AML-193 (cell line): Measurements from ENCODE around the gene CAMKK2.
A peak's percentile ranks its signal among the peaks of the same experiment; 100 is the strongest.
"Not testable (repeated sequence)": the region's sequence is repeated elsewhere in the genome, so short reads cannot be mapped to it uniquely, and the experiment has no call there.

Experiments
- DNase-seq, 2 experiments: peaks; one replicate each; lab custom pipeline; 2025; lab: John Stamatoyannopoulos, UW

The CAMKK2 gene

GRCh38 chr12:121298411-121298810, 1.9 kb upstream of the CAMKK2 start:
- not testable (repeated sequence) for DNase-seq

- peak; percentile 29 to 46 for DNase-seq
Observed at GRCh38 chr12:121297435-121297991, 1.0 kb upstream of the CAMKK2 start.

GRCh38 chr12:121295746-121296617, 527 bp downstream of the CAMKK2 start:
- no peak for DNase-seq

- DNase-seq: peak; percentile 5 to 21
Observed at GRCh38 chr12:121295116-121295745, 1.3 kb downstream of the CAMKK2 start.

GRCh38 chr12:121294151-121294889, 2.2 kb downstream of the CAMKK2 start:
- DNase-seq: no peak

GRCh38 chr12:121293603-121294002, 2.9 kb downstream of the CAMKK2 start:
- DNase-seq: no peak

- no peak for DNase-seq
Observed at GRCh38 chr12:121290410-121290809, 6.1 kb downstream of the CAMKK2 start.

GRCh38 chr12:121289962-121290361, 6.5 kb downstream of the CAMKK2 start:
- DNase-seq: no peak

- no peak for DNase-seq
Observed at GRCh38 chr12:121288986-121289385, 7.5 kb downstream of the CAMKK2 start.

- peak; percentile 47 to 56 for DNase-seq
Observed at GRCh38 chr12:121288158-121288845, 8.2 kb downstream of the CAMKK2 start.

GRCh38 chr12:121287267-121287954, 9.1 kb downstream of the CAMKK2 start:
- no peak for DNase-seq

GRCh38 chr12:121285856-121286255, 10.7 kb downstream of the CAMKK2 start:
- no peak for DNase-seq

- DNase-seq: no peak
Observed at GRCh38 chr12:121284551-121285390, 11.7 kb downstream of the CAMKK2 start.

GRCh38 chr12:121283841-121284240, 12.7 kb downstream of the CAMKK2 start:
- DNase-seq: no peak

GRCh38 chr12:121283388-121283787, 13.1 kb downstream of the CAMKK2 start:
- no peak for DNase-seq

- not testable (repeated sequence) for DNase-seq
Observed at GRCh38 chr12:121282910-121283309, 13.6 kb downstream of the CAMKK2 start.

GRCh38 chr12:121282072-121282742, 14.3 kb downstream of the CAMKK2 start:
- DNase-seq: no peak

- DNase-seq: not testable (repeated sequence)
Observed at GRCh38 chr12:121281116-121281515, 15.4 kb downstream of the CAMKK2 start.

- DNase-seq: not testable (repeated sequence)
Observed at GRCh38 chr12:121280531-121280930, 16.0 kb downstream of the CAMKK2 start.

GRCh38 chr12:121279507-121279915, 17.0 kb downstream of the CAMKK2 start:
- no peak for DNase-seq
